HepG2 (cell line): ENCODE measurements around the gene STOM. TPM values are rescaled to one million over a fixed set of nuclear protein-coding genes. Genes with fewer than 3 reads are reported as not detected.

Source experiments
- ATAC-seq: fragments of 200-7000 bp; cut with Tn5 transposase; 3 replicates; pipeline ENCODE4 v1.9.1; 2020; ENCODE audit warnings: mild to moderate bottlenecking, moderate library complexity
- BruUV-seq: library from RNA; stranded (reverse); fragments of 400-500 nt; replicated peaks from 2 replicates; lab custom pipeline; 2021; lab: Mats Ljungman, UMichigan
- CTCF ChIA-PET: fragments of 300-600 bp; formaldehyde crosslinking; extraction: SDS; loops from one replicate; lab custom pipeline; 2021; ENCODE audit warnings: low total read pairs, inconsistent platforms, low intra/inter-chr PET ratio; lab: Yijun Ruan, JAX
- POLR2A ChIA-PET: fragments of 350-600 bp; sonication (Branson Sonifier 250); formaldehyde crosslinking; loops from one replicate; lab custom pipeline; 2020; ENCODE audit warnings: antibody characterized with exemption, inconsistent platforms; lab: Yijun Ruan, JAX
- DNase-seq: peaks from one replicate; pipeline ENCODE4 v3.0.0-alpha.2; 2015; ENCODE audit warnings: low spot score
- FAIRE-seq: peaks from 3 replicates; lab custom pipeline; 2011; peaks lifted over from hg19 to GRCh38; lab: Jason Lieb, UNC
- H2AFZ ChIP-seq: one replicate; pipeline ENCODE4 v1.6.1; 2011; ENCODE audit warnings: low read length, inconsistent platforms
- H3K27ac ChIP-seq: fragments of 300-600 bp; 3 replicates; pipeline ENCODE4 v1.8.0; 2011; ENCODE audit warnings: mixed run types, mild to moderate bottlenecking, mixed read lengths, low read length, inconsistent platforms; ENCODE audit not compliant: insufficient read depth; ENCODE audit errors: extremely low read length
- H3K27me3 ChIP-seq, 2 experiments: fragments of 200-600 bp in 1 of 2; 2 replicates in 1 of 2; 3 replicates in 1 of 2; pipeline versions ENCODE4 v1.6.0 to v1.8.0; 2011; ENCODE audit warnings: low read length in 2 of 2, mild to moderate bottlenecking in 2 of 2, moderate library complexity in 2 of 2, inconsistent platforms in 1 of 2; ENCODE audit not compliant: insufficient read depth in 2 of 2, control insufficient read depth in 1 of 2
- H3K36me3 ChIP-seq, 2 experiments: fragments of 200-600 bp in 1 of 2; replicated peaks in 1 of 2; 2 replicates in 1 of 2; 3 replicates in 1 of 2; pipeline versions ENCODE4 v1.5.1 to v1.8.0; 2011; ENCODE audit warnings: low read length in 2 of 2, inconsistent platforms in 1 of 2; ENCODE audit not compliant: insufficient read depth in 2 of 2, control insufficient read depth in 1 of 2
- H3K4me1 ChIP-seq: 2 replicates; pipeline ENCODE4 v1.5.1; 2012; ENCODE audit warnings: low read length, inconsistent platforms; ENCODE audit not compliant: insufficient read depth
- H3K4me2 ChIP-seq: 2 replicates; pipeline ENCODE4 v1.6.0; 2011; ENCODE audit warnings: low read depth, low read length, inconsistent platforms
- H3K4me3 ChIP-seq, 3 experiments: fragments of 200-600 bp in 1 of 3; sonication (generic), shearing (Covaris generic) in 1 of 3; replicated peaks in 1 of 3; 2 replicates each; pipeline ENCODE4 v1.5.1; 2011 to 2016; ENCODE audit warnings: low read length in 3 of 3, inconsistent platforms in 2 of 3, low read depth in 2 of 3, mild to moderate bottlenecking in 2 of 3, control low read depth in 1 of 3, mixed read lengths in 1 of 3; ENCODE audit not compliant: insufficient read depth in 1 of 3
- H3K79me2 ChIP-seq: one replicate; pipeline ENCODE4 v1.6.1; 2011; ENCODE audit warnings: low read length, inconsistent platforms; ENCODE audit not compliant: insufficient read depth
- H3K9ac ChIP-seq: 2 replicates; pipeline ENCODE4 v1.6.0; 2011; ENCODE audit warnings: mild to moderate bottlenecking, low read depth, low read length, inconsistent platforms; ENCODE audit not compliant: insufficient read depth
- H3K9me3 ChIP-seq: 2 replicates; pipeline ENCODE4 v1.5.1; 2012; ENCODE audit warnings: mild to moderate bottlenecking, low read length
- H4K20me1 ChIP-seq: 2 replicates; pipeline ENCODE4 v1.6.0; 2011; ENCODE audit warnings: inconsistent platforms, mild to moderate bottlenecking, low read length, moderate library complexity; ENCODE audit not compliant: insufficient read depth
- E2F2 ChIP-seq: sonication (generic); formaldehyde crosslinking; IDR thresholded peaks from 2 replicates; pipeline ENCODE4 v1.4.0; 2020; ENCODE audit warnings: missing genetic modification reagents, borderline replicate concordance
- FUBP1 ChIP-seq: sonication (generic); formaldehyde crosslinking; IDR thresholded peaks from 2 replicates; pipeline ENCODE4 v1.5.1; 2020; ENCODE audit warnings: missing genetic modification reagents, mild to moderate bottlenecking, borderline replicate concordance
- MXD4 ChIP-seq: IDR thresholded peaks from 2 replicates; pipeline ENCODE4 v1.6.1; 2016; ENCODE audit warnings: mild to moderate bottlenecking, missing biosample characterization, missing genetic modification reagents
- POLR2A ChIP-seq, 2 experiments: IDR thresholded peaks; 2 replicates each; pipeline ENCODE4 v1.6.1; 2011; ENCODE audit warnings: low read depth in 2 of 2, low read length in 2 of 2, mild to moderate bottlenecking in 1 of 2, moderate library complexity in 1 of 2; ENCODE audit not compliant: insufficient read depth in 1 of 2
- RERE ChIP-seq: IDR thresholded peaks from 2 replicates; pipeline ENCODE4 v1.6.1; 2016; ENCODE audit warnings: low read depth, missing genetic modification reagents, missing compliant biosample characterization
- SMAD1 ChIP-seq: sonication (generic); formaldehyde crosslinking; IDR thresholded peaks from 2 replicates; pipeline ENCODE4 v1.4.0; 2020; ENCODE audit warnings: missing genetic modification reagents, low read depth, mild to moderate bottlenecking, borderline replicate concordance
- SNAI1 ChIP-seq: sonication (generic); formaldehyde crosslinking; IDR thresholded peaks from 2 replicates; pipeline ENCODE4 v1.5.0; 2020; ENCODE audit warnings: mild to moderate bottlenecking, missing genetic modification reagents, borderline replicate concordance
- TSC22D2 ChIP-seq: sonication (generic); formaldehyde crosslinking; IDR thresholded peaks from 2 replicates; pipeline ENCODE4 v1.5.1; 2020; ENCODE audit warnings: missing genetic modification reagents, mild to moderate bottlenecking, borderline replicate concordance
- YEATS4 ChIP-seq: sonication (generic); formaldehyde crosslinking; IDR thresholded peaks from 2 replicates; pipeline ENCODE4 v1.4.0; 2020; ENCODE audit warnings: missing genetic modification reagents, borderline replicate concordance
- ZNF160 ChIP-seq: sonication (generic); formaldehyde crosslinking; IDR thresholded peaks from 2 replicates; pipeline ENCODE4 v1.8.0; 2022; ENCODE audit warnings: mild to moderate bottlenecking, inconsistent platforms, missing genetic modification reagents
- ZNF34 ChIP-seq: sonication (generic); formaldehyde crosslinking; IDR thresholded peaks from 2 replicates; pipeline ENCODE4 v1.4.0; 2020; ENCODE audit warnings: mild to moderate bottlenecking, missing genetic modification reagents, borderline replicate concordance
- ZNF747 ChIP-seq: sonication (generic); formaldehyde crosslinking; IDR thresholded peaks from 2 replicates; pipeline ENCODE4 v1.8.1; 2023; ENCODE audit warnings: missing genetic modification reagents, mild to moderate bottlenecking, borderline replicate concordance
- ZNF775 ChIP-seq: sonication (generic); formaldehyde crosslinking; IDR thresholded peaks from 2 replicates; pipeline ENCODE4 v1.4.0; 2020; ENCODE audit warnings: missing genetic modification reagents, mild to moderate bottlenecking, moderate library complexity, borderline replicate concordance
- WGBS: methylation state at CpG from one replicate; pipeline ENCODE4 v1.1.6; 2017; ENCODE audit warnings: low lambda C conversion rate; 5-methylcytosine and 5-hydroxymethylcytosine counted together
- in situ Hi-C: cut with HindIII; loops from 2 replicates; pipeline ENCODE4 v1.10.0; 2017; ENCODE audit warnings: low pct_unique_long_range_greater_than_20kb; ENCODE audit not compliant: extremely low pct_ligation_motif_present
- intact Hi-C: fragments of 100-400 bp; cut with micrococcal nuclease; formaldehyde crosslinking; loops from one replicate; pipeline ENCODE4 v1.10.0; 2022; ENCODE audit not compliant: unreplicated experiment
- polyA plus RNA-seq, 8 experiments: library from polyadenylated mRNA; depleted of rRNA in 3 of 8; stranded (reverse) in 7 of 8; unstranded in 1 of 8; fragments of >200 nt; fragmentation: Illumina TruSeq in 4 of 8; extraction: Trizol in 4 of 8; gene quantifications; 2 replicates each; pipeline versions ENCODE4 v1.2.1 to v1.2.3, GENCODE V29; 2011 to 2016; ENCODE audit warnings: low read depth in 4 of 8, missing spikeins in 1 of 8, mixed read lengths in 1 of 8; ENCODE audit not compliant: insufficient read depth in 1 of 8
- total RNA-seq, 5 experiments: library from RNA; depleted of rRNA; stranded (reverse); fragments of >200 nt; fragmentation: Illumina TruSeq; extraction: Trizol; gene quantifications; 2 replicates each; pipeline ENCODE4 v1.2.3, GENCODE V29; 2016; ENCODE audit warnings: low read depth in 1 of 5

Gene STOM
- total and polyA plus RNA-seq, 2 of the 13 experiments (the other 11 are each of a cell fraction or from before 2014, with no cell fraction given), result 43.6 to 165 TPM

GRCh38 chr9:121344184-121344583 lies 25.9 kb downstream of the STOM start (continued):
- TF ChIP-seq SNAI1 (CRISPR knock-in tag) (no peak), SMAD1 (CRISPR knock-in tag) (no peak), POLR2A (IDR thresholded peaks at IDR 0.05; ENCODE audit: insufficient read depth in 1 of 2, low read depth in 2 of 2, low read length in 2 of 2) (no peak), RERE (CRISPR knock-in tag) (no peak), TSC22D2 (no peak), ZNF34 (no peak), MXD4 (CRISPR knock-in tag) (no peak)

DNA sequence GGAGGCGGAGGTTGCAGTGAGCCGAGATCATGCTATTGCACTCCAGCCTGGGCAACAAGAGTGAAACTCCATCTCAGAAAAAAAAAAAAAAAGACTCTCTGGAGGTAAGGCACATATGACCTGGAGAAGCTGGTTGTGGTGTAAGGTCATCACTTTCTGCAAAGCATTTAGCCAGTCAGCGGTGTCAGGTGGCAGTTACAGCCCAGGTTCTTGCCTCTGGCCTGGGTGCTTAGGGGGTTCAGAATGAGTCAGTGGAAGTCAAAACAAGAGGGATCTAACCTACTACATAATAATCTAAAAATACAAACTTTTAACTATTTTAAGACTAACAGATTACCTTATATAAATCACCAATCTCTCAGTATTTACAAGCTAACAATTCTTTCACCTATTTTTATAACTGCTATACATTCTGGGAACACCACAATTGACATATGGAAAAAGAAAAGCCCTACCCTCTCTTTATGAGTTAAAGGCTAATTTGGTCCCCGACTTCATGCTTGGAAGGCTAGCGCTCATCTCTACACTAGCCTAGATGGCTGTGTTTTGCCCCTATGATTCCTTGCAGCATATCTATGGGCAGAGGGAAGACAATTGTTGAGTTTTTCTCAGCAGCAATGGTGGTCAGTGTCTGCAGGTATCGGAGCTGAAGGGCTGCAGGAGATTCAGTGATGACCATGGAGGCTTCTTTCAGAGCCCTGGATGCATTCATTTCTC lies 29.2 kb downstream of the STOM start:
- ATAC-seq, result no peak
- Histone ChIP-seq H3K4me3 (no peak overlapping the region), H3K27me3 (no peaks in the 10 kb centered on the region), H3K27ac (no peak overlapping the region), H4K20me1 (no peaks in the 10 kb centered on the region), H3K4me2 (no peak overlapping the region), H3K4me1 (no peaks in the 10 kb centered on the region), H3K79me2 (no peaks in the 10 kb centered on the region), H3K9ac (no peak overlapping the region), H3K9me3 (no peaks in the 10 kb centered on the region), H3K36me3 (peaks cover 6 to 34% of the 10 kb centered on the region in 2 experiments), H2AFZ (no peak overlapping the region)
- DNase-seq, result no peak
- 96% methylated on average over 6 of the region's 6 CpGs for WGBS
- FAIRE-seq, result no peak
- TSS peak; percentile 48 for BruUV-seq
- CTCF ChIA-PET, result no interaction called here
- POLR2A ChIA-PET, result no interaction called here
- in situ Hi-C loops, result no loop called here
- intact Hi-C loops, result no loop called here
- TF ChIP-seq ZNF747 (CRISPR knock-in tag) (no peak), ZNF775 (CRISPR knock-in tag) (no peak), ZNF160 (no peak), FUBP1 (CRISPR knock-in tag) (no peak), YEATS4 (CRISPR knock-in tag) (no peak), E2F2 (CRISPR knock-in tag) (no peak)
